HG02798 (cell line): ENCODE measurements around the gene LDB2.

Experiments used
- ATAC-seq: cut with Tn5 transposase; IDR thresholded peaks from one replicate; pipeline ENCODE4 v1.9.1; 2021; ENCODE audit warnings: mild to moderate bottlenecking; ENCODE audit not compliant: unreplicated experiment, poor library complexity

Gene LDB2

DNA sequence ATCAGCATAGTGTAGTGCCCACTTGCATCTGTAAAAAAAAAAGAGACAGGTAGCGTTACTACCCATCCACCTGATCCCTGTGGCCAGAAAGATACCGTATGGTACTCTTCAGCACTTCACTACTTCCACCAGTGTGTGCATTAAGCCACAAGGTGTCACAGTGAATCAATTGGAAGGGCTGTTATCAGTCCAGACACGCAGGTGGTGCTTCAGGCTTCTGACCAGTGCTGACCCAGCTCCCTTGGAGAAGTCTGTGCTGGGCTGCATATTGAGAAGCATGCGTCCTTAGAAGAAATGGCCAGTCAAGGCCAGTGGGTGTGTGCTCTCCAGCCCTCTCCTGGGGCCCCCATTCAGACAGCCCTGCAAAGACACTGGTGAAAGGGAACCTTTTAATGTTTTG lies 10.6 kb downstream of the LDB2 start:
- no peak for ATAC-seq

DNA sequence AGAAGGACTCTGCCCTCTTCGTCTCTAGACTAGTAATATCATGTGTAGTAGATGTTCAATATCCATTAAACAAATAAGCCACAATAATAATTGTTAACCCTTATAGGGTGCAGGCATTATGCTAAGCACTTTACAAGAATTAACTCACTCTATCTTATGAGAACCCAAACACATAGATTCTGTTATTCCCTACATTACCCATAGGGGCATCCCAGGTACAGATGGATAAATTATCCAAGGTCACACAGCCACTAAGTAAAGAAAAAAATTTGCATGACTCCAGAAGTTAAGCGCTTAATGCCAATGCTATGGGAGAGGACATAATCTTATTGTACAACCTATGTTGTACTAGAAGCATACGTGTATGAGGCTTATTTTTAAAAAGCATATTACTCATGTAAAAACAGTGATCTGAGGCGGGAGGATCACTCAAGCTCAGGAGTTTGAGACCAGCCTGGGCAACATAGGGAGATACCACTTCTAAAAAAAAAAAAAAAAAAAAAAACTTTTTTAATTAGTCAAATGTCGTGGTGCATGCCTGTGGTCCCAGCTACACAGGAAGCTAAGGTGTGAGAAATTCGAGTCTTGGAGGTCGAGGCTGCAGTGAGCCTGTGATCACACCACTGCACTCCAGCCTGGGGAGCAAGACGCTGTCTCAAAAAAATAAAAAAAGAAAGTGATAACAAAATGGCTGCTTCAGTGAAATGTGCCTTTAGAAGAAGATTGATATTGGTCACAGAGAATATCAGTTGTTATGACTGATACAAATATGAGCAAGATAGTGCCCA lies 13.6 kb downstream of the LDB2 start:
- no peak for ATAC-seq

DNA sequence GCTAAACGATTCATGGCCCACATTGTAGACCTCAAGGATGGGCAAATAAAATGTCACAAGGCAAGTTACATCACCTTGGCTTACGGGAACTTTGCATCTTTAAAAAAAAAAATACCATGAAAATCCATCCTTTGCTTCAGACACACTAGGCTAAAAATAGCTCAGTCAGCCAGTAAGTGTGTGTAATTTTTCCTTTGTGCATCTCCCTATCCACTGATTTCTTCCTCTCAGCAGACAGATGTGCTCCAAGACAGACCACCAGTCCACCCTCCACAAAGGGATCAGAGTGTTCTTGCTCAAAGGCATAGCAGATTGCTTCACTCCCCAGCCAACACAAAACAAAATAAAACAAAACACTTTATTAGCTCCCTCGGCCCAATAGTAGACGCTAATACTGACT lies 14.6 kb downstream of the LDB2 start:
- ATAC-seq, result no peak

DNA sequence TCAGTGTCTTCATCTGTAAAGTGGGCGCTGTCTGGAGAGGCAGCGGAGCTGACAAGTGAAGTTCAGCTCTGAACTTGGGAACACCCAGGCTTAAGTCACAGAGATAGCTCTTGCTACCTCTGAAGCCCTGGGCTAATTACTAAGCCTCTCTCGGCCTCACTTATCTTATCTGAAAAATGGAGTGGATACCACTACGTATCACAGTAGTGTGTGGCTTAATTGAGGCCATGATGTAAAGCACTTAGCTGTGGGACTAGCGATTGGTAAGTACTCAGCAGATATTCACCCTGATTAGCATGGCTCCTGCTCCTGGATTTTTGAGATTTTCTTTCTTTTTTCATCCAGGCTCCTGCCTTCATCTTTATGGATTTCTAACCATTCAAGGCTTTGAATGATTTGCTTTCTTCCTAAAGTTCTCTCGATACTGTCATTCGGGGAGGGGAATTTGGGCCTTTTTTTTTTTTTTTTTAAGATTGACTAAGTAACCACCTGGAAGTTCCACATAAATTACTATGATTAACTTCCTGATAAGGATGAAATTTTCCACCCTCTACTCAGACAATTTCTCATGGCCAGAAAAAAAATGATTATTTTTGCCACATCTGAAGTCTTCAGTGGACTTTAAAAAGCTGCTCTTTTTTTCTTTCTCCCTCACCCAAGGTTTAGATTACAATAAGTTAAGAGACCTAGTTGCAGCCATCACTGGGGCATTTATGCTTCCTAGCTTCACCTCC lies 17.1 kb downstream of the LDB2 start:
- ATAC-seq, result no peak

DNA sequence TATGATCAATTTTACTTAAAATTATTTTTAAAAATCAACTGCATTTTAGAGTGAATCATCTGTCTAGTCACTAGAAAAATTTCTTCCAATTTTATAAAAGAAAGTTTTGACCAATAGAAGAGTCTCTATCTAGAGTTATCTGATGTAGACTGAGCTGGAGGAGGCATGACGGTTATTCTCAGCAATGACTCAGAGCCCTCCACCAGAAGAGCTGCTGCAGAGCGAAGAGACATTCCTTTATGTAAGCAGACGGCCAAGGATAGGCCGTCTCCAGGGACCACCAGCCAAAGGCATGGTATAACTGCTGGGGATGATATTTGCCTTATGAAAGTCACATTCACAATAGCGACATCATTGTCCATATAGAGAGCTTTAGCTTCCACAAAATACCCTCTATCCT lies 23.0 kb downstream of the LDB2 start:
- ATAC-seq, result no peak

DNA sequence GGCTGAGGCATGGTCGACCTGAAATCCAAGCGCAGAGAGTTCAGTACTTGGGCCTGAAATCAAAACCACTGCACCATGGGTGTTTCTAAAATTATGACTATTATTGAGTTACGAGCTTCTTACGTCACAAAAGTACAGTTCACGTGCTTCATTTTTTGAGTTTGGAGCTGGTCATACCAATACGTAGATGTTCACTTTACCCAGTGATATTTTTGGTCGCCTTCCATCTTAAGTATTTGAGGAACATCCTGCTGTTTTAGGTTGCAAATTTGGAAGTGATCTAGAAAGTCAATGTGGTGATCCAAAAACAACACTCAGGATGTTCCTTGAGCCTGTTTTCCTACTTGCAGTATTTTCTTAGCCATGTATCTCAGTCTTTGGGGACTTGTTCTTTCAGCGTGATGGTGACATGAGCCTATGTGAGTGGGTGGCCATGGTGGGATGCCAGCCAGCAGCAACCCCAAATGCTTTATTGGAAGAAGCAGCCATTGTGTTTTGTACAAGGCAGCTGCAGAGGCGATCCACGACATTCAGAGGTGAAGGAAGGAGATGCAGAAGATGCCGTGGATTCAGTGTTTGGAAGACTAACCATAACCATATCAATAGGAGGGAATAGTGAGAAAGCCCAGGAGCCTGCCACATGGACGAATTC lies 28.7 kb downstream of the LDB2 start:
- no peak for ATAC-seq

DNA sequence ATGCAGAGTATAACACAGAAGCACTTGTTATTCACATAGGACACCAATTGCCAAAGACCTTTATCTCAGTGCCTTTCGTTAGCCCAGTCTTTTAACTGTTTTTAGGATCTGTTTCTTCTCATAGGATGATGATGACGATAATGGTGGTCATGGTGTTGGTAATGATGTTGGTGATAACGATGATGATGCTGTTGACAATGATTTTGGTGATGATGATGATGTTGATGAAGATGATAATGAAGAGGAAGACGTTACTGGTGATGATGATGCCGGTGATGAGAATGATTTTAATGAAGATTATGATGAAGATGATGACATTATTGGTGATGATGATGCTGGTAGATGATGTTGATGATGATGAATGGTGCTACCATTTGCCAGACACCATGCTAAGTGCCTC lies 29.8 kb downstream of the LDB2 start:
- no peak for ATAC-seq

DNA sequence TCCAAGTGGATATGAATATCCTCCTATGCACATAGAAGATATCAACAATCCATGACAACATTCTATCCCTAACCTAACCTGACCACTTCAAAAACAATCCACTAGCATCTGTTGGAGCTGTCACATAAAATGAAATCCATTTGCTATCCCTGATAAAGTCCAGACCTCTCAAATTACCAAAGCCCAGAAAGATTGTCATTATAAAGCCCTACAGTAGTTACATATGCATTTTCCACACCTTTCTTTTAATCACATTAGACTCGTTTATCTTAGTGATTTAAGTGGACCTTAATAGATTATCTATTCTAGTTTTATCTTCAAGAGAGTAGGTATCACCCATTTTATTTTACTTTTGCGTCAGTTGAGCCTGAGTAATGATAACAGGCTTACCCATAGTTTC lies 30.6 kb downstream of the LDB2 start:
- ATAC-seq, result no peak

DNA sequence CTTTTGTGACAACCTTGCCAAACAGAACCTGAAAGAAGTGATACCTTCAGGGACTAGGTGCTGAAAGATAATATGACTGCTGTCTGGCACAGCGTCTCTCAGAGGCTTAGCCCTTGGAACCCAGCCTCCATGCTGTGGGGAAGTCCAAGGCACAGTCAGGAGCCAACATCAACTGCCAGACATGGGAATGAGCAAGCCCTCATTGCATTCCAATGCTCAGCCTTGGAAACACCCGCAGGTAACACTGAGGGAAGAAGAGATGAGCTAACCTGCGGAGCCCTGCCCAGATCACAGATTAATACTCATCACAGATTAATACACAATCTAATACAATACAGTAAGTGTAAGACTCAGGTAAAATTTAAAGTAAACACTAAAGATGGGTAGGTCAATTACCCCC lies 31.5 kb downstream of the LDB2 start:
- no peak for ATAC-seq

DNA sequence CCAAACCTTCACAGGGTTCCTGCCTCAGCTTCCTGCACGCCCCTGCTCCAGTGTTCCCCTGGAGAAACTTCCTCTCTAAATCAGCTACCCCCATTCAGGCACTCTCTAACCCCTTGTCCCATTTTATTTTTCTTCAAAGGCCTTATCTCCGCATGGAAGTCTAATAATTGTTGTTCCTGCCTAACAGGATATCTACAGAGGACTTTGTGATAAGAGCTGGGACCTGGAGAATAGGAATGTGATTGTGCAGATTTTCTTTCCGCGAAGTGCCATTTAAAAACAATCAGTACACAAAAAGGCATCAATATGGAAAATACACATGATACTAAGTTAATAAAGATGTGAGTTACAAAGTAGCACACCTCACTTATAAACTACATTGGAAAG lies 32.6 kb downstream of the LDB2 start:
- ATAC-seq, result no peak

DNA sequence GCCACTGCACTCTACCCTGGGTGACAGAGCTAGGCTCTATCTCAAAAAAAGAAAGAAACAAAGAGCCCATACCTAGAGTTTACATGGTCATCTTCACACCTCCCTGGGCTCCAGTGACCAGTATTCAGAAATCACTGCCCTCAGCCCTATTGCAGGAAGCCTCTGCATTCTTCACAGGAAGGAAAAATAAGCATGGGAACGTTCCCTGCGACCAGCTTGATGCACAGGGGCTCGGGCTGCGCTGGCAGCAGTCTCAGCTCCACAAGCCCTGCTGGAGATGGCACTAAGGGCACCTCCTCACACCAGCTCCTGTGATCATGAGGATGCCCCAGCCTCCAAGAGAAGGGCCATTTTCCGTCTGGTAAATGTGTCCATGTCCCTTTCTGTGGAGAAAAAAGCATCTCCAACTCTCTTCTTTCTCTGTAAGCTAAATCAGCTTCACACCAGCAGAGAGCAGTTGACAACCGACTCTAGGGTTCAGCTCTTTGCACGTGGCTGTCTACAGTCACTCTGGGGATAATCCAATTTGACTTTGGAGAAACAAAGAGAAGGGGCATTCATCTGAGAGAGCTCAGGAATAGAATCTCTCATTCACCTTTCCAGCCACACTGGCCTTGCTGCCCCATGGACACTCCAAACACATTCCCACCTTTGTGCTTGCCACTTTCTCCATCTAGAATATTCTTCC lies 33.1 kb downstream of the LDB2 start:
- ATAC-seq, result no peak

DNA sequence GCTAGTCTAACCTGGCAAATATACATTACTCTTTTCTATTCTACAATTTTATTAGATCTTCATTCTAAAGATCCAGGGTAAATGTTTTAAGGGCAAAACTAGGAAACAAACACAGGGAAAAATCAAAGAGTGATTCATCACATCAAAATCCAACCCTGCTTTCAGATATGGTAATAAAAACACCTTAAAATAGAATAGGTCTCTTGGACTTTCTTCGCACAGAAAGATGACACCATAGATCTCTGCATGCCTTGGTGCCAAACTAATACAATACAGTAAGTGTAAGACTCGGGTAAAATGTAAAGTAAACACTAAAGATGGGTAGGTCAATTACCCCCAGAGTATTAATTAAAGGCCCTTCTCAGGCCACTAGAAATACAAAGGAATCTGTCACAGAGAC lies 34.2 kb downstream of the LDB2 start:
- no peak for ATAC-seq

DNA sequence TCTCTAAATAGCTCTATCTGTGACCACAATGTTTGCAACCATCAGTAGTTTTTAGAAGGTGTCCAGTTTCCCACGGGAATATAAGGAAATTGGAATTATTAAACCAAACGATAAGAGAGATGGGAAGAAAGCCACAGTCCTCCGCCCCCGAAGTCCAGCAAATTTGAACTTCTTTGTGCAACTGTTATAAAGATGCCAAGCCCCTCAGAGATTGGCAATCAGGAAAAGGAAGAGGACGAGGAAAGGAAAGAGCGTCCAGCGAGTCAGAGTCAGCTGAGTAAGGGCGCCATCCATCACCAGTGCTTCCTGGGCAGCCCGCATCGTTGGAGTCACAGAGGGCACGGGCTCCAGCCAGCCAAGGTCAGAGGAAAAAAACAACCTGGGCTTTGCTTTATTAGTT lies 35.7 kb downstream of the LDB2 start:
- ATAC-seq, result no peak

DNA sequence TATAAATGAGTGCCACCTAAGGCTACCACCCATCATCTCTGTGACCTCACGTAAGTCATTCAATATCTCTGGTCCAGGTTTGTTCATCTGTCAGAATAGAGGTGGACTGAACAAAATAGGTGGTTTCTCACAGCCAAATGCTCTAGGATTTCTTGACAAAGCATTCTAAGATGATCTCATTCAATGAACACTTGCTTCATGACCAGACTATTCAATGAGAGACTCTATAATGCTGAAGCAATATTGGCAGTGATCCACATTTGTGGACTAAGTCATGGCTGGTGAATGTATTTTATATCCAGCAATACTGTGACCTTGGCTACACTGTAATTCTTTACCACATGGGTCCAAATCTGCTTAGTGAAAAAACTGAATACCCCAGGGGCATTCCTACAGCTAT lies 37.9 kb downstream of the LDB2 start:
- ATAC-seq, result no peak

DNA sequence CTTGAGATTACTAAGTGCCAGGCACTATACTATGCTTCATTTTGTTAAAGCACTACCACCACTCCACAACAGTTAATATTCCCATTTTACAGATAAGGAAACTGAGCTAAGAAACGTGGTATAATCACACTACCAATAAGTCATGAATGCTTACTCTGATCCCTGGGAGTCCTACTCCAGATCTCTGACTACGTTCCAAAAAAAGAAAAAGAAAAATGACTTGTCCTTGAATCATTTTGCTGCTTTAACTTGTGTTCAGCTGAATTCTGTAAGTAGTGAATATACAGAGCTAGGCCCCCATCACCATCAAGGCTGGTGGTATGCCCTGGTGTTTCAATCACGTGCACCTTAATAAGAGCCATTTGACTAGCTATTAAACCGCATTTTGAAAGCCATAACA lies 39.4 kb downstream of the LDB2 start:
- no peak for ATAC-seq

DNA sequence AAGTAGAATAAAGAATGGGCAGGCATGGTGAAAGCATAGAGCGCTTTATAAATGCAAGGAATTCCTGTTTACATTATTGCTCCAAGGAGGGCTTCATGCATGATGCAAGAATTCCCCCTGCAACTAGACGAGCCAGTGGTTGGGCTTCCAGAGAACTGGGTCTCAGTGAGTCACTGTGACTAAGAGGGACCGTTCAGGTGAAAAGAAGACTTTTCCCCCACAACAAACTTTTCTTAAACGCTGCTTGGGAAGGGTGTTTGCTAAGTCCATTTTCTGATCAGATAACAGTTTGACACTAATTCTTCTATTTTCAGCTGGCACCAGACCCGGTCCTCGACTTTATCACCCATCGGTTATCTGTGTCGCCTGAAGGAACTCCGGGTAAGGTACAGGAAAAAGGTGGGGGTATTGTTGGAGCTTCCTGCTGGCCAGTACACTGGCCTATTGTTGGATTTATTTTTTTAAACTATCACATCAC lies 40.1 kb downstream of the LDB2 start:
- ATAC-seq, result no peak

DNA sequence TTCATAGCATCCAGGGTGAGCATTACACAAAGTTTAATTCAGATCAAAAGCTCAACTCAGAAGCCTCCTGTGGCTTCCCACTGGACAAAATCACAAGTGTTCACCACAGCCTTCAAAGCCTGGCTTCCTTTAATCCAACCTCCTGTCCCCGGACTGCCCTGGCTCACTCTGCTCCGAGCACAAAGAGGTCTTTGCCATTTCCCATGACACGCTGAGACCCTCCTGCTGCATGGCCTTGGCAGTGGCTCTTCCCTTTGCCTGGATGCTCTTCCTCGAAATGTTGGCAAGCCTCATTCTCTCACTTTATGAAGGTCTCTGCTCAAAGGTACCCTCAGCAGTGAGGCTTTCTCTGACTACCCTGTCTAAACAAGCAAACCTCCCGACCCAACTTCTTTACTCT lies 41.0 kb downstream of the LDB2 start:
- ATAC-seq, result no peak

DNA sequence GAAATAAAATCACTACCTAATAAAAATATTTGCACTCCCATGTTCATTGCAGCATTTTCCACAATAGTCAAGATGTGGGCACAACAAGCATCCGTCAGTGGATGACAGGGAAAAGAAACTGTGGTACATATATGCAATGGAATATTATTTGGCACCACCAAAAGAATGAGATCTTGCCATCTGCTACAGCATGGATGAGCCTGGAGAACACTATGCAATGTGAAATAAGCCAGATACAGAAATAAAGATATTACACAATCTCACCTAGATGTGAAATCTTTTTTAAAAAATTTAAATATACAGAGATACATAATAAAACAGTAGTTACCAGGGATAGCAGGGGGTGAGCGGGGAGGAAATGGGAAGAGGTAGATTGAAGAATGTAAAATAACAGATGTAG lies 44.8 kb downstream of the LDB2 start:
- no peak for ATAC-seq

DNA sequence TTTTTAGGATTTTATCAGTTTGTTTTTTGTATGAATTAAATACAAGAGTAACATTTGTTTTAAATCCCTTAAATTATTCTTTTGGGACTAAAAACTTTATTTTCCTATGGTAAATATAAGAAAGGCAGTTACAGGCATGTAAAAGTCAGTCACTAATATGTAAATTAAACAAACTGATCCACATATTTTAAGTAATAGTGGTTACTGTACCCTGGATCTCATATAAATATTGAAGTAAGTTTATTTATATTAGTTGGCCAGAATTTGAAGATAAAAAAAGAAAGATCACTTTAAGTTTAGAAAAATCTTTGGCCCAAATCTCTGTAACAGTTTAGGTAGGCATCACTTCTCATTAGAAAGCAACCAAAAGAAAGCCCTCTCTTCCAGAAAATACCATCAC lies 45.8 kb downstream of the LDB2 start:
- no peak for ATAC-seq

DNA sequence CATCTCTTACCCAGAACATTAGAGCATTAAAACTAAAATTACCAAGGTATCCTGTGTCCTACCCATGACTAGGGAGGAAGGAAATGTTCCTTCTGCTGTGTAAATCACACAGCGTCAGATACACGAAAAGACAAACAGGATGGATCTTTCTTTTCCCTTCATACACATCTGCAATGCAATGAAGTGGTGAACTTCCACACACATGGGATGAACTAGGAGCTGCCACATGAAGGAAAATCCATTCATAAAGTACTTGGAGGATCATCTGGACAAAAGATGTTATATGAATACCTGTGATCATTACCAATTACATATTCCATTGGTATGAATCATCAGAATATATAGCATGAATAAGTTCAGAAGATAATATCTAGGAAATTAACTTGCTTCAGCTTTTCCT lies 46.2 kb downstream of the LDB2 start:
- ATAC-seq, result no peak

DNA sequence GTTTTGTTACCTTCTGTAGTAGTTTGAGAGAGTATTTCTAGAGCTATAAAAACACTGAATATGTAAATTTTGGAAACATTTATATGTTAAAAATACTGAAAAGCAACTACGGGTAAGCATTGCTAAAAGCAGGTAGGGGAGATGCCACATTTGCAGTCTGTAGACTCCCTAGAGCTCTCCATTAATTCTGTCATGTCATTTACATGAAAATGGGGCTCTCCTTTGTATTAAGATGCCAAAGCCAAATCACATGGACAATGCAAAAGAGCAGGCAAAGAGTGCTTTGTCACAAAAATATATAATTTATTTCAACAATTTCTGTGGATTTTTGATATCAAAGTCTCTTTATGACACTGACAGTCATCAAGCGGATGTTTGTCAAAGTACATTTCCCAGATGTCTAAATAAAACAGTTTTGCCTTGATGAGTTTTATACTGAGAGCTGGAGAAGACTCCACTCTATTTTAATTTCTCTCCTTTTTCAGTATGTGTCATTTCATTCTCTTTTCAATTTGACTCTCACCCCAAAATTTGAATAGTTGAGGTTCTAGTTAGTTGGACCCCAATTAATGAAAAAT lies 51.8 kb downstream of the LDB2 start:
- ATAC-seq, result no peak
